Left lung (tissue), 10 donors: Measurements from ENCODE around the gene GGA3. TPM values are rescaled to one million over a fixed set of nuclear protein-coding genes. Genes with fewer than 3 reads are reported as not detected.

Source experiments
- ATAC-seq: fragments of 200-7000 bp; cut with Tn5 transposase; one replicate; pipeline ENCODE4 v1.9.1; 2020; ENCODE audit warnings: moderate library complexity
- DNase-seq, 4 donors: peaks; one replicate each; pipeline ENCODE4 v3.0.0-alpha.2; 2013 to 2020
- H3K27ac ChIP-seq, 2 donors: fragments of 200-600 bp; sonication (generic) in 1 of 2; one replicate each; pipeline versions ENCODE4 v1.5.0 to v1.8.0; 2020 to 2021
- H3K27me3 ChIP-seq, 2 donors: fragments of 200-600 bp; sonication (generic) in 1 of 2; one replicate each; pipeline versions ENCODE4 v1.5.0 to v1.8.0; 2020 to 2021
- H3K36me3 ChIP-seq, 2 donors: fragments of 200-600 bp; sonication (generic) in 1 of 2; one replicate each; pipeline versions ENCODE4 v1.5.0 to v1.8.0; 2020 to 2021
- H3K4me1 ChIP-seq, 2 donors: fragments of 200-600 bp; one replicate each; pipeline ENCODE4 v1.8.0; 2021
- H3K4me3 ChIP-seq, 2 donors: fragments of 200-600 bp; sonication (generic) in 1 of 2; one replicate each; pipeline versions ENCODE4 v1.5.0 to v1.8.0; 2020 to 2021; ENCODE audit warnings: mild to moderate bottlenecking in 1 of 2
- H3K9me3 ChIP-seq, 2 donors: fragments of 200-600 bp; sonication (generic) in 1 of 2; one replicate each; pipeline versions ENCODE4 v1.5.0 to v1.8.0; 2020 to 2021
- CTCF ChIP-seq, 2 donors: fragments of 200-600 bp; sonication (generic) in 1 of 2; IDR thresholded peaks; one replicate each; pipeline versions ENCODE4 v1.5.0 to v1.8.0; 2021; ENCODE audit warnings: antibody characterized with exemption in 2 of 2
- intact Hi-C, 2 donors: fragments of 100-400 bp; cut with DNase I; formaldehyde crosslinking; loops; one replicate each; pipeline versions ENCODE4 v1.11.2 to v1.14.2; 2022
- polyA plus RNA-seq, 6 donors: library from polyadenylated mRNA; unstranded; fragments of 120-200 nt; gene quantifications; one replicate each; pipeline ENCODE4 v1.2.1, GENCODE V29; 2013; ENCODE audit not compliant: insufficient read length in 6 of 6
- total RNA-seq, 2 donors: library from RNA; stranded (reverse); fragmentation: NEBNext Ultra II Directional; extraction: Animal tissue kit (Norgen Biotek cat#: 25700); gene quantifications; one replicate each; pipeline ENCODE4 v1.2.1, GENCODE V29; 2021
- donor health status: DM: no; HTN: yes; CAD: no.
- donor health status: DM: no; HTN: no; CAD: no.

GGA3 gene
- total and polyA plus RNA-seq, 8 donors = 41.2 to 54.7 (median 45.1) TPM

- H3K9me3 ChIP-seq = no peaks in the 10 kb centered on the region
- H3K36me3 ChIP-seq = peaks cover 0 to 19% of the 10 kb centered on the region in 2 donors
- intact Hi-C loops = no loop called here
- no peak for TF ChIP-seq CTCF (IDR thresholded peaks at IDR 0.05)
- no peaks in the 10 kb centered on the region for H3K27me3 ChIP-seq
- H3K4me3 ChIP-seq = peak overlapping the region; percentile 72 to 86
- DNase-seq (peak in 2 of 4 donors; percentile 68 to 80), ATAC-seq (peak; percentile 43)
- peaks cover 3 to 54% of the 10 kb centered on the region in 2 donors for H3K4me1 ChIP-seq
- H3K27ac ChIP-seq = peak overlapping the region; percentile 93 to 99
These were observed 28.5 kb upstream of the GGA3 start for GRCh38 chr17:75289832-75290337.

DNA sequence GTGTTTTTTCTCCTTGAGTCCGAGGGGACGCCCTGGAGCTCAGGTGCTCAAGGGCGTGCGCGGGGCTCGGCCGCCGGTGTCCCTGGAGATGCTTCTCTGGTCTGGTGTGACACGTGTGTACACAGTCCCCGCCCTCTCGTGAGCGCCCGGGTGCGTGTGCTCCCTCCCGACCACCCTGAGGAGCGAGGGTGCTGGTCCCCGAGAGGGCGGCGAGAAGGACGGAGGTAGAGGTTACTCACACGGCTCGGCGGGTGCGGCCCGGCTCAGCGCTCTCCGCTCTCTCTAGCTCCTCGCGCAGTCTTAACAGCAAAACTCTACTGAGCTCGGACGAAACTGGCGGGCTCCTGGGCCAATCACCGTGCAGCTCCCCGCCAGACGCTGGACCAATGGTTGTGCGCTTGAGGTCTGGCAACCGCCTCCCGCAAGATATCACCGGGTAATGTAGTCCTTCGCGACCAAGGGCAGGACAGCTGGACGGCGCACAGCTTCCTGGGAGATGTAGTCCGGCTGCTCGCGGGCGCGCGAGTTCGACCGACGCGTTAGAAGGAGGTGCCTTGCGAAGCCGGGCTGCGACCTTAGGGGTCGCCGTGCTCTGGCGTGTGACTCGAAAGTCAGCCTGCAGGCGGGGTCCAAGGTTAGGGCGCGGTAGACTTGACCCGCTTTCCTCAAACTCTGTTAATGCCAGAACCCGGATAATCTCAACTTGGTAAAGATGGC lies 27.9 kb upstream of the GGA3 start, which contains the start of gene SLC25A19:
Gene SLC25A19, minus strand, starts transcription at position 319 of the 717 bp plus-strand sequence. CDS start 2,669 bp downstream, outside the sequence.
- Histone ChIP-seq H3K27ac (peak within 1 kb of the TSS; percentile 93 to 99), H3K36me3 (peaks cover 0 to 24% of the 10 kb centered on the region in 2 donors), H3K9me3 (no peaks in the 10 kb centered on the region), H3K27me3 (no peaks in the 10 kb centered on the region), H3K4me3 (peak within 1 kb of the TSS; percentile 72 to 86), H3K4me1 (peaks cover 3 to 48% of the 10 kb centered on the region in 2 donors)
- ATAC-seq = peak; percentile 97
- DNase-seq = peak; percentile 95 to 99 (median 98)
- intact Hi-C loops = no loop called here
- TF ChIP-seq CTCF (IDR thresholded peaks at IDR 0.05) = no peak

DNA sequence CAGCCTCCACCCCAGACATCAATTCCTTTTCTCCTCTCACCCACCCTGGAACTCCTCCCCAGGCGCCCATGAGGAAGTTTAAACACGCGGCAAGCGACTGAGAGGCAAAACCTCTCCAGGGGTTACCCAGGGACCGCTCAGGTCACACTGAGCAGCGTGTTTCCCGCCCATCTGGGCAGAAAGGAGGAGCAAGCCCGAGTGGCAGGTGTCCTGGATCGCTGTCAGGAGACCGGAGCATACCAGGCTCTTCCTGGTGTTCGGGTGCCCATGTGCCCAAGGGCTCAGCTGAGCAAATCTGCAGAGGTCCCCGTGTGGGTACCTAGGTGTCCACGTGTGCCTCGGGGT lies 27.3 kb upstream of the GGA3 start:
- no peak for TF ChIP-seq CTCF (IDR thresholded peaks at IDR 0.05)
- intact Hi-C loops = no loop called here
- DNase-seq (peak in 1 of 4 donors; percentile 67), ATAC-seq (peak; percentile 57)
- peaks cover 3 to 44% of the 10 kb centered on the region in 2 donors for H3K4me1 ChIP-seq
- H3K36me3 ChIP-seq = peaks cover 0 to 29% of the 10 kb centered on the region in 2 donors
- peak overlapping the region; percentile 93 to 99 for H3K27ac ChIP-seq
- no peaks in the 10 kb centered on the region for H3K27me3 ChIP-seq
- H3K4me3 ChIP-seq = peak overlapping the region; percentile 72 to 86
- no peaks in the 10 kb centered on the region for H3K9me3 ChIP-seq

DNA sequence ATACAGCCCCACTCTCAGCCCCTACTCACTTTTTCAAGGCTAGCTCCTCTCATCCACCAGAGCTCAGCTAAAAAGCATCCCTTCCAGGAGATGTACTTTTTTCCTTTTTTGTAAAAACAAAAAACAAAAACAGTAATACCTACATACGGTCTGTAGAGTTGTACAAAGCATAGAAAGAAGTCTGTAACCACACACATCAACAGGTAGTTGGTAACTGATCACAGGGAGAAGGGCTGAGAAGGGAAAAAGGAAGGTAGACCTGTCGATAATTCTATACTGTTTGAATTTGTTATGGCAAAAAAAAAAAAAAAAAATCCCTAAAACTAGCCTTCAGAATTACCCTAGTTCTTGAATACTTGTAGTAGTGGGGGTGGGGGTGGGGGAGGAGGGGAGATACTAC lies 27.0 kb upstream of the GGA3 start:
- DNase-seq (no peak), ATAC-seq (no peak)
- H3K36me3 ChIP-seq = peaks cover 0 to 33% of the 10 kb centered on the region in 2 donors
- H3K9me3 ChIP-seq = no peaks in the 10 kb centered on the region
- no peaks in the 10 kb centered on the region for H3K27me3 ChIP-seq
- peak overlapping the region in 1 of 2 donors; percentile 99 for H3K27ac ChIP-seq
- no peak for TF ChIP-seq CTCF (IDR thresholded peaks at IDR 0.05)
- H3K4me3 ChIP-seq = peak overlapping the region; percentile 72 to 86
- peaks cover 3 to 40% of the 10 kb centered on the region in 2 donors for H3K4me1 ChIP-seq
- intact Hi-C loops = no loop called here

GRCh38 chr17:75287221-75287620 lies 25.8 kb upstream of the GGA3 start:
- no peak for TF ChIP-seq CTCF (IDR thresholded peaks at IDR 0.05)
- DNase-seq = no peak
- intact Hi-C loops = no loop called here
- H3K27ac ChIP-seq = no peak overlapping the region
- ATAC-seq = no peak
- H3K27me3 ChIP-seq = no peaks in the 10 kb centered on the region
- H3K4me1 ChIP-seq = peaks cover 3 to 30% of the 10 kb centered on the region in 2 donors
- no peaks in the 10 kb centered on the region for H3K9me3 ChIP-seq
- no peak overlapping the region for H3K4me3 ChIP-seq
- peaks cover 0 to 45% of the 10 kb centered on the region in 2 donors for H3K36me3 ChIP-seq
